GM21360 (cell line): Measurements from ENCODE around the gene KLF9.
"Not testable (repeated sequence)": the region's sequence is repeated elsewhere in the genome, so short reads cannot be mapped to it uniquely, and the experiment has no call there.

Experiments used
- ATAC-seq: cut with Tn5 transposase; IDR thresholded peaks from one replicate; pipeline ENCODE4 v1.9.1; 2021; ENCODE audit warnings: mild to moderate bottlenecking, moderate library complexity; ENCODE audit not compliant: unreplicated experiment

Gene KLF9

GRCh38 chr9:70405808-70406433 is 8.5 kb downstream of the KLF9 start:
- ATAC-seq, result peak; percentile 33

- no peak for ATAC-seq
Measured at GRCh38 chr9:70404261-70404660, 10.2 kb downstream of the KLF9 start.

- no peak for ATAC-seq
Measured at GRCh38 chr9:70403618-70404025, 10.8 kb downstream of the KLF9 start.

- no peak for ATAC-seq
Measured at GRCh38 chr9:70403166-70403565, 11.3 kb downstream of the KLF9 start.

- no peak for ATAC-seq
Measured at GRCh38 chr9:70402213-70402612, 12.2 kb downstream of the KLF9 start.

GRCh38 chr9:70401241-70401640 is 13.2 kb downstream of the KLF9 start:
- ATAC-seq, result not testable (repeated sequence)

GRCh38 chr9:70400107-70400892 is 14.2 kb downstream of the KLF9 start:
- no peak for ATAC-seq

- ATAC-seq, result no peak
Measured at GRCh38 chr9:70399141-70399540, 15.3 kb downstream of the KLF9 start.

- peak; percentile 98 for ATAC-seq
Measured at GRCh38 chr9:70398145-70398556, 16.3 kb downstream of the KLF9 start.

- no peak for ATAC-seq
Measured at GRCh38 chr9:70395652-70396051, 18.8 kb downstream of the KLF9 start.

- no peak for ATAC-seq
Measured at GRCh38 chr9:70392850-70393249, 21.6 kb downstream of the KLF9 start.

- no peak for ATAC-seq
Measured at GRCh38 chr9:70392189-70392588, 22.3 kb downstream of the KLF9 start.

- ATAC-seq, result no peak
Measured at GRCh38 chr9:70390933-70391341, 23.5 kb downstream of the KLF9 start.

GRCh38 chr9:70389621-70390266 is 24.7 kb downstream of the KLF9 start:
- ATAC-seq, result no peak

GRCh38 chr9:70389188-70389587 is 25.3 kb downstream of the KLF9 start:
- ATAC-seq, result no peak

GRCh38 chr9:70387663-70388062 is 26.8 kb downstream of the KLF9 start:
- ATAC-seq, result no peak

- ATAC-seq, result no peak
Measured at GRCh38 chr9:70385426-70385825, 29.0 kb downstream of the KLF9 start.

- ATAC-seq, result no peak
Measured at GRCh38 chr9:70382709-70383605, 31.5 kb downstream of the KLF9 start.

GRCh38 chr9:70382046-70382708 is 32.3 kb downstream of the KLF9 start:
- ATAC-seq, result no peak

- no peak for ATAC-seq
Measured at GRCh38 chr9:70374962-70375618, 39.4 kb downstream of the KLF9 start.
